MCF 10A (cell line): Measurements from ENCODE around the gene SPIRE1. TPM values are rescaled to one million over a fixed set of nuclear protein-coding genes. Genes with fewer than 3 reads are reported as not detected.
A peak's percentile ranks its signal among the peaks of the same experiment; 100 is the strongest.
"Not testable (repeated sequence)": the region's sequence is repeated elsewhere in the genome, so short reads cannot be mapped to it uniquely, and the experiment has no call there.

ENCODE experiments used
- BruUV-seq: library from RNA; stranded (reverse); fragments of 400-500 nt; replicated peaks from 2 replicates; lab custom pipeline; 2021; lab: Mats Ljungman, UMichigan
- CTCF ChIA-PET: fragments of 300-600 bp; sonication (Branson Sonifier 250); formaldehyde crosslinking; extraction: SDS; loops from one replicate; lab custom pipeline; 2021; ENCODE audit warnings: antibody characterized with exemption, inconsistent platforms; lab: Yijun Ruan, JAX
- POLR2A ChIA-PET: fragments of 300-600, 350-650 bp; sonication (Branson Sonifier 250); formaldehyde crosslinking; extraction: SDS; loops from one replicate; lab custom pipeline; 2020; ENCODE audit warnings: antibody characterized with exemption, inconsistent platforms; lab: Yijun Ruan, JAX
- DNase-seq: peaks from one replicate; pipeline ENCODE4 v3.0.0-alpha.2; 2018; ENCODE audit not compliant: unreplicated experiment
- H3K27ac Mint-ChIP-seq: one replicate; pipeline ENCODE4 v1.8.0; 2022; ENCODE audit warnings: mild to moderate bottlenecking, low read depth, mixed read lengths; ENCODE audit not compliant: unreplicated experiment
- H3K27me3 Mint-ChIP-seq: one replicate; pipeline ENCODE4 v1.8.0; 2022; ENCODE audit warnings: mixed read lengths; ENCODE audit not compliant: insufficient read depth, unreplicated experiment
- H3K36me3 Mint-ChIP-seq: one replicate; pipeline ENCODE4 v1.8.0; 2022; ENCODE audit warnings: mild to moderate bottlenecking, moderate library complexity, mixed read lengths; ENCODE audit not compliant: insufficient read depth, unreplicated experiment
- H3K4me1 Mint-ChIP-seq: one replicate; pipeline ENCODE4 v1.8.0; 2022; ENCODE audit warnings: mixed read lengths; ENCODE audit not compliant: insufficient read depth, unreplicated experiment
- H3K4me3 Mint-ChIP-seq: one replicate; pipeline ENCODE4 v1.8.0; 2022; ENCODE audit warnings: mild to moderate bottlenecking, moderate library complexity, mixed read lengths; ENCODE audit not compliant: unreplicated experiment
- H3K9me3 Mint-ChIP-seq: one replicate; pipeline ENCODE4 v1.8.0; 2022; ENCODE audit warnings: mixed read lengths; ENCODE audit not compliant: unreplicated experiment
- intact Hi-C: fragments of 100-400 bp; cut with micrococcal nuclease; formaldehyde crosslinking; loops from 2 replicates; pipeline ENCODE4 v1.14.1; 2022
- total RNA-seq: library from RNA; stranded (reverse); gene quantifications from 2 replicates; pipeline ENCODE4 v1.2.3, GENCODE V29; 2022
- TF ChIP-seq, protein P1 (sequence below): fragments of 200-600 bp; IDR thresholded peaks from one replicate; pipeline ENCODE4 v1.8.0; 2022; ENCODE audit warnings: antibody characterized with exemption, mild to moderate bottlenecking; ENCODE audit not compliant: unreplicated experiment

SPIRE1 gene
- total RNA-seq, 1 experiment from 2014 or later, result 78.2 TPM

DNA sequence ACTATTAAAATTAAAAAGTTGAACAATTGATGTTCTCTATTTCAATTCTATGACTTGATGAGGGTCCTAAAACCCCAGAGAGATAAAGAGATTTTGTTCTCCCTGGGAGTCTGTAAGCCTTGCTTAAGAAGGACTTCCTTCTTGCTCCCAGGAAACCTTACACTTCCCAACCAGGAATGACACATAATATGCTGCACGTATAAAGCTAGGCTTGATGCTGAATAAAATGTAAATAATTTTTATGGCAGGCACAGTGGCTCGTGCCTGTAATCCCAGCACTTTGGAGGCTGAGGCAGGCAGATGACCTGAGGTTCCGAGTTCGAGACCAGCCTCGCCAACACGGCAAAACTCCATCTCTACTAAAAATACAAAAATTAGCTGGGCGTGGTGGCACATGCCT lies 27.8 kb downstream of the SPIRE1 start:
- ChIA-PET CTCF (interaction anchor here (0.9 to 1.2 kb wide), 3 partner anchors 11 to 16 kb away, joined by 3 to 4 read pairs (median 3); no protein-coding TSS in a partner anchor), POLR2A (interaction anchor here (1.0 to 4.4 kb wide), 10 partner anchors 8 to 223 kb away, joined by 3 to 44 read pairs (median 10); partner anchors contain the start of gene SPIRE1)
- peaks cover 6% of the 10 kb centered on the region for H3K36me3 Mint-ChIP-seq
- H3K27ac Mint-ChIP-seq, result peak overlapping the region; percentile 66
- intact Hi-C loops, result no loop called here
- BruUV-seq, result no TSS peak
- no peaks in the 10 kb centered on the region for H3K27me3 Mint-ChIP-seq
- H3K4me3 Mint-ChIP-seq, result no peak overlapping the region
- H3K9me3 Mint-ChIP-seq, result no peaks in the 10 kb centered on the region
- peaks cover 23% of the 10 kb centered on the region for H3K4me1 Mint-ChIP-seq
- TF ChIP-seq, protein P1, sequence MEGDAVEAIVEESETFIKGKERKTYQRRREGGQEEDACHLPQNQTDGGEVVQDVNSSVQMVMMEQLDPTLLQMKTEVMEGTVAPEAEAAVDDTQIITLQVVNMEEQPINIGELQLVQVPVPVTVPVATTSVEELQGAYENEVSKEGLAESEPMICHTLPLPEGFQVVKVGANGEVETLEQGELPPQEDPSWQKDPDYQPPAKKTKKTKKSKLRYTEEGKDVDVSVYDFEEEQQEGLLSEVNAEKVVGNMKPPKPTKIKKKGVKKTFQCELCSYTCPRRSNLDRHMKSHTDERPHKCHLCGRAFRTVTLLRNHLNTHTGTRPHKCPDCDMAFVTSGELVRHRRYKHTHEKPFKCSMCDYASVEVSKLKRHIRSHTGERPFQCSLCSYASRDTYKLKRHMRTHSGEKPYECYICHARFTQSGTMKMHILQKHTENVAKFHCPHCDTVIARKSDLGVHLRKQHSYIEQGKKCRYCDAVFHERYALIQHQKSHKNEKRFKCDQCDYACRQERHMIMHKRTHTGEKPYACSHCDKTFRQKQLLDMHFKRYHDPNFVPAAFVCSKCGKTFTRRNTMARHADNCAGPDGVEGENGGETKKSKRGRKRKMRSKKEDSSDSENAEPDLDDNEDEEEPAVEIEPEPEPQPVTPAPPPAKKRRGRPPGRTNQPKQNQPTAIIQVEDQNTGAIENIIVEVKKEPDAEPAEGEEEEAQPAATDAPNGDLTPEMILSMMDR, result no peak
- DNase-seq, result no peak

DNA sequence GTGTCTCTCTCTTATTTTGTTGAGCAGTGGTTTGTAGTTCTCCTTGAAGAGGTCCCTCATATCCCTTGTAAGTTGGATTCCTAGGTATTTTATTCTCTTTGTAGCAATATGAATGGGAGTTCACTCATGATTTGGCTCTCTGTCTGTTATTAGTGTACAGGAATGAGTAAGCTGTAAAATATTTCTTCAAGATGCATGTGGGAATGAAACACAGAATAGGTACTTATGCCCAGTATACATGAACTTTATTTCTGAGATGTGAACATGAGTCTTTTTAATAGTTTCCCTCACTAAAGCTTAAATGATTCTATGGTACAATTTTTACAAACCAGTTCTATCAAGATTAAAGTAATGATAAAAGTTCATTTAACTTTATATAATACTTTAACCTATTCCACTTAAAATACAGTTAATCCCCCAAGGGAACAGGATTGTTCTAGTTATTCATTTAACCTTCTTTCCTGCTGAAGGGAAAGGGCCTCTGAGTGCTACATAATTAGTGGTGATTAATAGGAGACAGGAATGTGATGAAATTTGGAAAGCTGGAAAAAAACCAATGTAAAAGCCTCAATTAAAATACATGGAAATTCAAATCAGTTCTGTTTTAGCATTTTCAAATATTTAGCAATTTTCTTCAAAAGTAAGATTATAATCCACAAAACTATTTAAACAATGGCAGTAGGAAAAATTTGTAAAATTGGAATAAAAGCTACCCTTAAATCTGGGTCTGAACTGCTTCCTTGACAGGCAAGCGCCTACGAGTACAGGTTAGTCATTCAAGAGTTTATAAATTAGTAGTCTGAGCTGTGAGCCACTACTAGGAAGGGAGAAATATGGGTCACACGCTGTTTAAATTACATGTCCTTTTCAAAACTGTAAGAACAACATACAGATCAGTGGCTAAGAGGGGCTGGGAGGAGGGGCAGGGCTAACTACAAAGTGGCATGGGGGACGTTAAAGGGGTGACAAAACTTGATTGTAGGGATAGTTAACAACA lies 28.9 kb downstream of the SPIRE1 start:
- peaks cover 26% of the 10 kb centered on the region for H3K4me1 Mint-ChIP-seq
- H3K27me3 Mint-ChIP-seq, result no peaks in the 10 kb centered on the region
- H3K4me3 Mint-ChIP-seq, result no peak overlapping the region
- H3K27ac Mint-ChIP-seq, result peak overlapping the region; percentile 71
- intact Hi-C loops, result no loop called here
- peak; percentile 52 for DNase-seq
- TF ChIP-seq, protein P1, result no peak
- H3K9me3 Mint-ChIP-seq, result no peaks in the 10 kb centered on the region
- CTCF ChIA-PET, result interaction anchor here (0.6 to 0.9 kb wide), 2 partner anchors 12 to 595 kb away, joined by 3 read pairs; no protein-coding TSS in a partner anchor
- peaks cover 6% of the 10 kb centered on the region for H3K36me3 Mint-ChIP-seq
- no TSS peak for BruUV-seq
- POLR2A ChIA-PET, result interaction anchor here (1.1 to 4.4 kb wide), 10 partner anchors 9 to 222 kb away, joined by 3 to 44 read pairs (median 10); partner anchors contain the start of genes PRELID3A and SPIRE1

DNA sequence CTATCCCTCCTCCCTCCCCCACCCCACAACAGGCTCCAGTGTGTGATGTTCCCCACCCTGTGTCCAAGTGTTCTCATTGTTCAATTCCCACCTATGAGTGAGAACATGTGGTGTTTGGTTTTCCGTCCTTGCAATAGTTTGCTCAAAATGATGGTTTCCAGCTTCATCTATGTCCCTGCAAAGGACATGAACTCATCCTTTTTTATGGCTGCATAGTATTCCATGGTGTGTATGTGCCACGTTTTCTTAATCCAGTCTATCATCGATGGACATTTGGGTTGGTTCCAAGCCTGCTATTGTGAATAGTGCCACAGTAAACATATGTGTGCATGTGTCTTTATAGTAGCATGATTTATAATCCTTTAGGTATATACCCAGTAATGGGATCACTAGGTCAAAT lies 30.7 kb downstream of the SPIRE1 start:
- intact Hi-C loops, H3K9me3 Mint-ChIP-seq, POLR2A ChIA-PET, H3K27me3 Mint-ChIP-seq, DNase-seq, H3K4me3 Mint-ChIP-seq, H3K27ac Mint-ChIP-seq, BruUV-seq: not testable (repeated sequence)
- peaks cover 27% of the 10 kb centered on the region for H3K4me1 Mint-ChIP-seq
- CTCF ChIA-PET, result interaction anchor here (0.7 kb wide), 1 partner anchor 14 kb away, joined by 3 read pairs; no protein-coding TSS in a partner anchor
- H3K36me3 Mint-ChIP-seq, result peaks cover 12% of the 10 kb centered on the region

DNA sequence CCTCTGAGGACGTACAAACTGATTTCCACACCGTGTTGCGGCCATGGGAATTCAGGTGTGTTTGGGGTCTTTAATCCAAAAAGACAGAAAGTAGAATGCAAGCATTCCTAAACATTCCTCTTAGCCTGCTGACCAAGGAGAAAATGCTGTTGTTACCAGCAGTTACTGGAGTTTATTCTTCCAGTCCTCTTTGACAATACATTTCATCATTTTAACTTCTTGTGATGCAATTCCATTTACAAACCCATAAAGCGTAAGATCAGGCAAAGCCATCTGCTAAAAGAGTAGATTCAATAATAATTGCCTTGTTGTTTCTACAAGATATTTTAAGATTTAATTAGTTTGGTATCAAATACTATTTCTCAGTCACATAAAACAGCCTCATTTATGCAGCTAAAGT lies 32.7 kb downstream of the SPIRE1 start:
- ChIA-PET POLR2A (interaction anchor here (0.8 to 1.7 kb wide), 2 partner anchors 13 to 18 kb away, joined by 5 to 7 read pairs; no protein-coding TSS in a partner anchor), CTCF (no interaction called here)
- Mint-ChIP-seq H3K4me3 (no peak overlapping the region), H3K36me3 (peaks cover 12% of the 10 kb centered on the region), H3K27me3 (no peaks in the 10 kb centered on the region), H3K27ac (no peak overlapping the region), H3K9me3 (no peaks in the 10 kb centered on the region), H3K4me1 (peaks cover 32% of the 10 kb centered on the region)
- BruUV-seq, result no TSS peak
- intact Hi-C loops, result no loop called here
- peak; percentile 24 for DNase-seq
- TF ChIP-seq, protein P1, result no peak
